HCT116 (cell line): ENCODE data around the gene MAP3K7CL. TPM values are rescaled to one million over a fixed set of nuclear protein-coding genes. Genes with fewer than 3 reads are reported as not detected.

ENCODE experiments used
- ATAC-seq: fragments of 200-7000 bp; cut with Tn5 transposase; 2 replicates; pipeline ENCODE4 v1.9.1; 2020; ENCODE audit warnings: mild to moderate bottlenecking, moderate library complexity
- BruUV-seq: library from RNA; stranded (reverse); fragments of 400-500 nt; replicated peaks from 2 replicates; lab custom pipeline; 2021; lab: Mats Ljungman, UMichigan
- CTCF ChIA-PET: fragments of 300-600 bp; sonication (Branson Sonifier 250); formaldehyde crosslinking; loops from one replicate; lab custom pipeline; 2021; ENCODE audit warnings: antibody characterized with exemption; lab: Charles Lee
- POLR2A ChIA-PET: fragments of 300-600, 350-600 bp; sonication (Branson Sonifier 250); formaldehyde crosslinking; loops from one replicate; lab custom pipeline; 2021; ENCODE audit warnings: antibody characterized with exemption; lab: Charles Lee
- RAD21 ChIA-PET, 2 experiments: fragments of 300-600 bp; sonication (Branson Sonifier 250); formaldehyde crosslinking; loops; one replicate each; lab custom pipeline; 2023; ENCODE audit warnings: low total read pairs in 2 of 2; ENCODE audit not compliant: uncharacterized antibody in 2 of 2, unreplicated experiment in 2 of 2, low non-redundant PET in 1 of 2; lab: Charles Lee
- DNase-seq: peaks from one replicate; pipeline ENCODE4 v3.0.0-alpha.2; 2010; ENCODE audit warnings: low read depth, low spot score
- H2AFZ ChIP-seq: fragments of 200-600 bp; shearing (Covaris generic), sonication (generic); 2 replicates; pipeline ENCODE4 v1.6.1; 2017; ENCODE audit warnings: low read depth, mixed run types, mixed read lengths, antibody characterized with exemption, low read length; ENCODE audit not compliant: poor library complexity, severe bottlenecking
- H3K27ac ChIP-seq: 2 replicates; pipeline ENCODE4 v1.5.1; 2012; ENCODE audit warnings: low read depth, low read length
- H3K27me3 ChIP-seq: fragments of 200-600 bp; sonication (generic); 2 replicates; pipeline ENCODE4 v1.6.1; 2016; ENCODE audit warnings: mixed run types, low read length, mixed read lengths; ENCODE audit not compliant: insufficient read depth
- H3K36me3 ChIP-seq, 2 experiments: fragments of 200-500 bp in 1 of 2; fragments of 200-600 bp in 1 of 2; sonication (Bioruptor generic) in 1 of 2; sonication (generic) in 1 of 2; 2 replicates each; pipeline versions ENCODE4 v1.5.1 to v1.6.1; 2014 to 2016; ENCODE audit warnings: low read length in 2 of 2, inconsistent platforms in 1 of 2, mixed read lengths in 1 of 2, mixed run types in 1 of 2; ENCODE audit not compliant: insufficient read depth in 2 of 2, control insufficient read depth in 1 of 2
- H3K4me1 ChIP-seq, 2 experiments: fragments of 200-600 bp in 1 of 2; sonication (generic) in 1 of 2; 2 replicates each; pipeline versions ENCODE4 v1.5.1 to v1.6.1; 2012 to 2017; ENCODE audit warnings: low read length in 2 of 2, inconsistent platforms in 1 of 2, mild to moderate bottlenecking in 1 of 2, mixed read lengths in 1 of 2, mixed run types in 1 of 2, moderate library complexity in 1 of 2; ENCODE audit not compliant: insufficient read depth in 2 of 2, control insufficient read depth in 1 of 2
- H3K4me2 ChIP-seq: fragments of 200-600 bp; sonication (generic); 2 replicates; pipeline ENCODE4 v1.6.1; 2017; ENCODE audit warnings: mixed run types, low read length, mixed read lengths
- H3K4me3 ChIP-seq, 2 experiments: fragments of 200-600 bp in 1 of 2; sonication (generic) in 1 of 2; replicated peaks in 1 of 2; 2 replicates each; pipeline ENCODE4 v1.5.1; 2011 to 2016; ENCODE audit warnings: low read length in 2 of 2, control low read depth in 1 of 2, low read depth in 1 of 2, mild to moderate bottlenecking in 1 of 2, mixed read lengths in 1 of 2, mixed run types in 1 of 2
- H3K79me2 ChIP-seq: fragments of 200-600 bp; sonication (generic); 2 replicates; pipeline ENCODE4 v1.6.1; 2017; ENCODE audit warnings: mild to moderate bottlenecking, mixed run types, low read length, moderate library complexity, mixed read lengths; ENCODE audit not compliant: insufficient read depth
- H3K9ac ChIP-seq: fragments of 200-600 bp; sonication (generic); 2 replicates; pipeline ENCODE4 v1.6.1; 2016; ENCODE audit warnings: low read length, mixed read lengths
- H3K9me2 ChIP-seq: fragments of 200-600 bp; sonication (generic), shearing (Covaris generic); 2 replicates; pipeline ENCODE4 v1.6.1; 2017; ENCODE audit warnings: mixed run types, mild to moderate bottlenecking, moderate library complexity; ENCODE audit not compliant: insufficient read depth
- H3K9me3 ChIP-seq, 2 experiments: fragments of 200-500 bp in 1 of 2; fragments of 200-600 bp in 1 of 2; sonication (Bioruptor generic) in 1 of 2; sonication (generic) in 1 of 2; 2 replicates each; pipeline ENCODE4 v1.6.1; 2014 to 2017; ENCODE audit warnings: low read length in 2 of 2, mixed read lengths in 2 of 2, inconsistent platforms in 1 of 2, low read depth in 1 of 2, mild to moderate bottlenecking in 1 of 2, mixed run types in 1 of 2, moderate library complexity in 1 of 2; ENCODE audit not compliant: control insufficient read depth in 1 of 2, insufficient read depth in 1 of 2
- H4K20me1 ChIP-seq: fragments of 200-600 bp; sonication (generic), shearing (Covaris generic); 2 replicates; pipeline ENCODE4 v1.6.1; 2017; ENCODE audit warnings: mixed run types, mild to moderate bottlenecking, moderate library complexity; ENCODE audit not compliant: insufficient read depth
- ELF1 ChIP-seq: IDR thresholded peaks from 2 replicates; pipeline ENCODE4 v1.6.1; 2012; ENCODE audit warnings: low read depth, borderline replicate concordance
- JUND ChIP-seq: IDR thresholded peaks from 2 replicates; pipeline ENCODE4 v1.6.1; 2012
- POLR2AphosphoS5 ChIP-seq: IDR thresholded peaks from 2 replicates; pipeline ENCODE4 v1.6.1; 2011; ENCODE audit warnings: mild to moderate bottlenecking, low read depth, low read length, moderate library complexity
- SIN3A ChIP-seq: IDR thresholded peaks from 2 replicates; pipeline ENCODE4 v1.6.1; 2012; ENCODE audit warnings: low read depth
- SP1 ChIP-seq: IDR thresholded peaks from 2 replicates; pipeline ENCODE4 v1.6.1; 2012; ENCODE audit warnings: low read depth
- TCF7L2 ChIP-seq: IDR thresholded peaks from 2 replicates; pipeline ENCODE4 v1.7.0; 2011; ENCODE audit warnings: borderline replicate concordance, inconsistent platforms; ENCODE audit not compliant: insufficient read depth, insufficient read length; ENCODE audit errors: extremely low read depth
- YY1 ChIP-seq: IDR thresholded peaks from 2 replicates; pipeline ENCODE4 v1.6.1; 2011; ENCODE audit warnings: low read length, low read depth, moderate library complexity, mild to moderate bottlenecking; ENCODE audit not compliant: insufficient replicate concordance; ENCODE audit errors: extremely low read depth
- ZNF274 ChIP-seq: fragments of 200-500 bp; sonication (Bioruptor generic); IDR thresholded peaks from 2 replicates; pipeline ENCODE4 v1.6.1; 2014; ENCODE audit warnings: mild to moderate bottlenecking, low read depth, low read length, inconsistent platforms
- intact Hi-C: fragments of 100-400 bp; cut with micrococcal nuclease; formaldehyde crosslinking; loops from 2 replicates; pipeline ENCODE4 v1.10.0; 2022
- total RNA-seq: library from RNA; stranded (reverse); gene quantifications from one replicate; pipeline ENCODE4 v1.2.1, GENCODE V29; 2021; ENCODE audit not compliant: unreplicated experiment
- TF ChIP-seq, protein P1 (sequence below), 3 experiments: fragments of 200-600 bp in 1 of 3; sonication (generic) in 1 of 3; IDR thresholded peaks in 2 of 3; conservative IDR thresholded peaks in 1 of 3; 2 replicates each; pipeline ENCODE4 v1.5.1; 2012 to 2017; ENCODE audit warnings: low read depth in 2 of 3, low read length in 2 of 3, antibody characterized with exemption in 1 of 3, borderline replicate concordance in 1 of 3, control low read depth in 1 of 3, mild to moderate bottlenecking in 1 of 3, mixed read lengths in 1 of 3, mixed run types in 1 of 3, moderate library complexity in 1 of 3; ENCODE audit not compliant: insufficient read depth in 1 of 3
- TF ChIP-seq, protein P2 (sequence below): IDR thresholded peaks from 2 replicates; pipeline ENCODE4 v1.6.1; 2012; ENCODE audit warnings: low read depth

MAP3K7CL gene
- total RNA-seq, 1 experiment from 2014 or later, result 0.57 TPM

DNA sequence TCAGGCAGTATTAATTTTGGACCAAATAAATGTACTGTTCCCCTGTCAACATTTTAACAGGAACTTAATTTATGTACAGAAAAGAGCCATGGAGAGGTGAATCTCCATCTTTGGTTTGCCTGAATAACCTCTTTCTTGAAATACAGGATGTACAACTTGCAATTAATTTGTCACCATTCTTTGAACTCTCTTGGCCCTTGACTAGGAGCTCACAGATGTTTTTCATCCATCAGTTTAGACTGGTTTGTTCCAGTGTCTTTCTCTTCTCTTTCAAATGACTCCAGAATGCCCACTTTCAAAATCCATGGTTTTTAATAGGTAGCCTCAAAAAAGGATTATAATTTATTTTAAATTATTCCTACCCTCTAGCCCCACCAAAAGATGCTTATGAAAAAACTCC is 5.0 kb downstream of the MAP3K7CL start:
- Histone ChIP-seq H3K27me3 (no peaks in the 10 kb centered on the region), H3K4me3 (no peak overlapping the region), H2AFZ (no peak overlapping the region), H3K79me2 (no peaks in the 10 kb centered on the region), H3K4me1 (no peaks in the 10 kb centered on the region), H4K20me1 (no peaks in the 10 kb centered on the region), H3K4me2 (no peak overlapping the region), H3K9me2 (no peaks in the 10 kb centered on the region), H3K9me3 (no peaks in the 10 kb centered on the region), H3K27ac (no peak overlapping the region), H3K36me3 (no peaks in the 10 kb centered on the region), H3K9ac (no peak overlapping the region)
- ChIA-PET CTCF (no interaction called here), POLR2A (no interaction called here), RAD21 (no interaction called here)
- TF ChIP-seq POLR2AphosphoS5 (no peak), SIN3A (no peak), TCF7L2 (no peak), JUND (no peak), ELF1 (no peak), SP1 (no peak), ZNF274 (no peak), YY1 (no peak)
- TF ChIP-seq, protein P1, sequence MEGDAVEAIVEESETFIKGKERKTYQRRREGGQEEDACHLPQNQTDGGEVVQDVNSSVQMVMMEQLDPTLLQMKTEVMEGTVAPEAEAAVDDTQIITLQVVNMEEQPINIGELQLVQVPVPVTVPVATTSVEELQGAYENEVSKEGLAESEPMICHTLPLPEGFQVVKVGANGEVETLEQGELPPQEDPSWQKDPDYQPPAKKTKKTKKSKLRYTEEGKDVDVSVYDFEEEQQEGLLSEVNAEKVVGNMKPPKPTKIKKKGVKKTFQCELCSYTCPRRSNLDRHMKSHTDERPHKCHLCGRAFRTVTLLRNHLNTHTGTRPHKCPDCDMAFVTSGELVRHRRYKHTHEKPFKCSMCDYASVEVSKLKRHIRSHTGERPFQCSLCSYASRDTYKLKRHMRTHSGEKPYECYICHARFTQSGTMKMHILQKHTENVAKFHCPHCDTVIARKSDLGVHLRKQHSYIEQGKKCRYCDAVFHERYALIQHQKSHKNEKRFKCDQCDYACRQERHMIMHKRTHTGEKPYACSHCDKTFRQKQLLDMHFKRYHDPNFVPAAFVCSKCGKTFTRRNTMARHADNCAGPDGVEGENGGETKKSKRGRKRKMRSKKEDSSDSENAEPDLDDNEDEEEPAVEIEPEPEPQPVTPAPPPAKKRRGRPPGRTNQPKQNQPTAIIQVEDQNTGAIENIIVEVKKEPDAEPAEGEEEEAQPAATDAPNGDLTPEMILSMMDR (IDR thresholded peaks at IDR 0.05 in 2 of 3, conservative IDR thresholded peaks at IDR 0.05 in 1 of 3; ENCODE audit: borderline replicate concordance in 1 of 3, insufficient read depth in 1 of 3, low read depth in 2 of 3, low read length in 2 of 3), result no peak
- TF ChIP-seq, protein P2, sequence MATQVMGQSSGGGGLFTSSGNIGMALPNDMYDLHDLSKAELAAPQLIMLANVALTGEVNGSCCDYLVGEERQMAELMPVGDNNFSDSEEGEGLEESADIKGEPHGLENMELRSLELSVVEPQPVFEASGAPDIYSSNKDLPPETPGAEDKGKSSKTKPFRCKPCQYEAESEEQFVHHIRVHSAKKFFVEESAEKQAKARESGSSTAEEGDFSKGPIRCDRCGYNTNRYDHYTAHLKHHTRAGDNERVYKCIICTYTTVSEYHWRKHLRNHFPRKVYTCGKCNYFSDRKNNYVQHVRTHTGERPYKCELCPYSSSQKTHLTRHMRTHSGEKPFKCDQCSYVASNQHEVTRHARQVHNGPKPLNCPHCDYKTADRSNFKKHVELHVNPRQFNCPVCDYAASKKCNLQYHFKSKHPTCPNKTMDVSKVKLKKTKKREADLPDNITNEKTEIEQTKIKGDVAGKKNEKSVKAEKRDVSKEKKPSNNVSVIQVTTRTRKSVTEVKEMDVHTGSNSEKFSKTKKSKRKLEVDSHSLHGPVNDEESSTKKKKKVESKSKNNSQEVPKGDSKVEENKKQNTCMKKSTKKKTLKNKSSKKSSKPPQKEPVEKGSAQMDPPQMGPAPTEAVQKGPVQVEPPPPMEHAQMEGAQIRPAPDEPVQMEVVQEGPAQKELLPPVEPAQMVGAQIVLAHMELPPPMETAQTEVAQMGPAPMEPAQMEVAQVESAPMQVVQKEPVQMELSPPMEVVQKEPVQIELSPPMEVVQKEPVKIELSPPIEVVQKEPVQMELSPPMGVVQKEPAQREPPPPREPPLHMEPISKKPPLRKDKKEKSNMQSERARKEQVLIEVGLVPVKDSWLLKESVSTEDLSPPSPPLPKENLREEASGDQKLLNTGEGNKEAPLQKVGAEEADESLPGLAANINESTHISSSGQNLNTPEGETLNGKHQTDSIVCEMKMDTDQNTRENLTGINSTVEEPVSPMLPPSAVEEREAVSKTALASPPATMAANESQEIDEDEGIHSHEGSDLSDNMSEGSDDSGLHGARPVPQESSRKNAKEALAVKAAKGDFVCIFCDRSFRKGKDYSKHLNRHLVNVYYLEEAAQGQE, result no peak
- DNase-seq (no peak), ATAC-seq (no peak)
- intact Hi-C loops, result no loop called here
- no TSS peak for BruUV-seq
